Memory B cell (primary cell): ENCODE data around the gene NAA30.
A peak's percentile ranks its signal among the peaks of the same experiment; 100 is the strongest.
"Not testable (repeated sequence)": the region's sequence is repeated elsewhere in the genome, so short reads cannot be mapped to it uniquely, and the experiment has no call there.

ENCODE experiments used
- ATAC-seq: fragments of 150-1000 bp; cut with Tn5 transposase; 2 replicates; pipeline ENCODE4 v1.10.0; 2021; ENCODE audit warnings: low read depth, mild to moderate bottlenecking, moderate library complexity
- DNase-seq, 2 donors: peaks; one replicate each; pipeline ENCODE4 v3.0.0; 2022; ENCODE audit warnings: low spot score in 2 of 2
- H3K27ac Mint-ChIP-seq: one replicate; pipeline ENCODE4 v1.8.0; 2022; ENCODE audit warnings: mild to moderate bottlenecking, moderate library complexity, mixed read lengths
- H3K27me3 Mint-ChIP-seq: one replicate; pipeline ENCODE4 v1.8.0; 2022; ENCODE audit warnings: mixed read lengths
- H3K36me3 Mint-ChIP-seq: one replicate; pipeline ENCODE4 v1.8.0; 2022; ENCODE audit warnings: mild to moderate bottlenecking, mixed read lengths
- H3K4me1 Mint-ChIP-seq: one replicate; pipeline ENCODE4 v1.8.0; 2022; ENCODE audit warnings: mixed read lengths
- H3K4me3 Mint-ChIP-seq: one replicate; pipeline ENCODE4 v1.8.0; 2022; ENCODE audit warnings: mild to moderate bottlenecking, moderate library complexity, mixed read lengths
- H3K9me3 Mint-ChIP-seq: one replicate; pipeline ENCODE4 v1.8.0; 2022; ENCODE audit warnings: mixed read lengths

NAA30 gene

GRCh38 chr14:57390037-57390805 is at the start of gene NAA30:
Gene NAA30 (plus strand): TSS chr14:57390586. CDS start chr14:57390958, 372 bp downstream.
- H3K9me3 Mint-ChIP-seq = no peaks in the 10 kb centered on the region
- H3K4me3 Mint-ChIP-seq = peak within 1 kb of the TSS; percentile 92
- peak; percentile 88 for ATAC-seq
- DNase-seq = peak; percentile 88 to 93
- H3K4me1 Mint-ChIP-seq = peaks cover 21% of the 10 kb centered on the region
- H3K27me3 Mint-ChIP-seq = peaks cover 2% of the 10 kb centered on the region
- peak within 1 kb of the TSS; percentile 91 for H3K27ac Mint-ChIP-seq
- H3K36me3 Mint-ChIP-seq = no peaks in the 10 kb centered on the region

- peak overlapping the region; percentile 80 for H3K4me3 Mint-ChIP-seq
- ATAC-seq, H3K36me3 Mint-ChIP-seq, DNase-seq, H3K27me3 Mint-ChIP-seq, H3K9me3 Mint-ChIP-seq, H3K4me1 Mint-ChIP-seq: not testable (repeated sequence)
- H3K27ac Mint-ChIP-seq = peak overlapping the region; percentile 58
These were observed 46.7 kb upstream of the NAA30 start for GRCh38 chr14:57343545-57344297.

- Mint-ChIP-seq H3K36me3 (peaks cover 1% of the 10 kb centered on the region), H3K27me3 (peaks cover 3% of the 10 kb centered on the region), H3K4me3 (no peak overlapping the region), H3K27ac (no peak overlapping the region), H3K9me3 (peaks cover 1% of the 10 kb centered on the region), H3K4me1 (no peaks in the 10 kb centered on the region)
- no peak for ATAC-seq
- DNase-seq = no peak
These were observed 45.3 kb upstream of the NAA30 start for GRCh38 chr14:57345106-57345505.

GRCh38 chr14:57346741-57347140 is 43.6 kb upstream of the NAA30 start:
- H3K4me1 Mint-ChIP-seq = no peaks in the 10 kb centered on the region
- H3K27me3 Mint-ChIP-seq = peaks cover 3% of the 10 kb centered on the region
- DNase-seq (no peak), ATAC-seq (no peak)
- H3K27ac Mint-ChIP-seq = no peak overlapping the region
- H3K4me3 Mint-ChIP-seq = no peak overlapping the region
- H3K36me3 Mint-ChIP-seq = peaks cover 1% of the 10 kb centered on the region
- peaks cover 1% of the 10 kb centered on the region for H3K9me3 Mint-ChIP-seq

- Mint-ChIP-seq H3K36me3 (no peaks in the 10 kb centered on the region), H3K4me1 (peaks cover 3% of the 10 kb centered on the region), H3K27ac (no peak overlapping the region), H3K4me3 (no peak overlapping the region), H3K27me3 (peaks cover 6% of the 10 kb centered on the region), H3K9me3 (peaks cover 1% of the 10 kb centered on the region)
- DNase-seq (no peak), ATAC-seq (no peak)
These were observed 37.8 kb upstream of the NAA30 start for GRCh38 chr14:57352396-57353170.

- ATAC-seq (no peak), DNase-seq (no peak)
- no peak overlapping the region for H3K27ac Mint-ChIP-seq
- peaks cover 1% of the 10 kb centered on the region for H3K9me3 Mint-ChIP-seq
- peaks cover 3% of the 10 kb centered on the region for H3K4me1 Mint-ChIP-seq
- no peaks in the 10 kb centered on the region for H3K36me3 Mint-ChIP-seq
- peaks cover 7% of the 10 kb centered on the region for H3K27me3 Mint-ChIP-seq
- no peak overlapping the region for H3K4me3 Mint-ChIP-seq
These were observed 35.1 kb upstream of the NAA30 start for GRCh38 chr14:57355081-57355800.

GRCh38 chr14:57362361-57362760 is 28.0 kb upstream of the NAA30 start:
- no peak for DNase-seq
- peaks cover 10% of the 10 kb centered on the region for H3K27me3 Mint-ChIP-seq
- no peak for ATAC-seq
- no peaks in the 10 kb centered on the region for H3K9me3 Mint-ChIP-seq
- H3K4me1 Mint-ChIP-seq = peaks cover 2% of the 10 kb centered on the region
- no peak overlapping the region for H3K4me3 Mint-ChIP-seq
- no peak overlapping the region for H3K27ac Mint-ChIP-seq
- H3K36me3 Mint-ChIP-seq = no peaks in the 10 kb centered on the region

GRCh38 chr14:57364659-57365450 is 25.5 kb upstream of the NAA30 start:
- Mint-ChIP-seq H3K27me3 (peaks cover 10% of the 10 kb centered on the region), H3K27ac (no peak overlapping the region)

GRCh38 chr14:57370187-57370586 is 20.2 kb upstream of the NAA30 start:
- H3K4me1 Mint-ChIP-seq, H3K36me3 Mint-ChIP-seq, H3K9me3 Mint-ChIP-seq, H3K27me3 Mint-ChIP-seq, DNase-seq, ATAC-seq, H3K4me3 Mint-ChIP-seq, H3K27ac Mint-ChIP-seq: not testable (repeated sequence)

More at GRCh38 chr14:57364659-57365450, 25.5 kb upstream of the NAA30 start:
- DNase-seq = no peak
- H3K36me3 Mint-ChIP-seq = no peaks in the 10 kb centered on the region
- no peak for ATAC-seq
- H3K9me3 Mint-ChIP-seq = no peaks in the 10 kb centered on the region
- H3K4me1 Mint-ChIP-seq = no peaks in the 10 kb centered on the region
- H3K4me3 Mint-ChIP-seq = no peak overlapping the region

- ATAC-seq = no peak
- no peaks in the 10 kb centered on the region for H3K9me3 Mint-ChIP-seq
These were observed 19.4 kb upstream of the NAA30 start for GRCh38 chr14:57371013-57371412.

GRCh38 chr14:57375156-57375555 is 15.2 kb upstream of the NAA30 start:
- DNase-seq (no peak), ATAC-seq (no peak)
- Mint-ChIP-seq H3K36me3 (no peaks in the 10 kb centered on the region), H3K4me1 (no peaks in the 10 kb centered on the region), H3K27me3 (no peaks in the 10 kb centered on the region), H3K4me3 (no peak overlapping the region), H3K27ac (no peak overlapping the region), H3K9me3 (no peaks in the 10 kb centered on the region)

More at GRCh38 chr14:57371013-57371412, 19.4 kb upstream of the NAA30 start:
- no peak for DNase-seq
- Mint-ChIP-seq H3K4me3 (no peak overlapping the region), H3K27me3 (peaks cover 4% of the 10 kb centered on the region), H3K4me1 (no peaks in the 10 kb centered on the region), H3K36me3 (no peaks in the 10 kb centered on the region), H3K27ac (no peak overlapping the region)

GRCh38 chr14:57378661-57379060 is 11.7 kb upstream of the NAA30 start:
- no peak for ATAC-seq
- DNase-seq = no peak

GRCh38 chr14:57380935-57381334 is 9.5 kb upstream of the NAA30 start:
- H3K27ac Mint-ChIP-seq = no peak overlapping the region
- DNase-seq = no peak

More at GRCh38 chr14:57378661-57379060, 11.7 kb upstream of the NAA30 start:
- H3K36me3 Mint-ChIP-seq = no peaks in the 10 kb centered on the region
- H3K27ac Mint-ChIP-seq = no peak overlapping the region
- no peaks in the 10 kb centered on the region for H3K27me3 Mint-ChIP-seq
- H3K4me1 Mint-ChIP-seq = peaks cover 2% of the 10 kb centered on the region
- H3K9me3 Mint-ChIP-seq = peaks cover 1% of the 10 kb centered on the region
- no peak overlapping the region for H3K4me3 Mint-ChIP-seq

More at GRCh38 chr14:57380935-57381334, 9.5 kb upstream of the NAA30 start:
- H3K27me3 Mint-ChIP-seq = peaks cover 2% of the 10 kb centered on the region
- H3K4me3 Mint-ChIP-seq = no peak overlapping the region
- peaks cover 2% of the 10 kb centered on the region for H3K4me1 Mint-ChIP-seq
- H3K36me3 Mint-ChIP-seq = no peaks in the 10 kb centered on the region
- H3K9me3 Mint-ChIP-seq = peaks cover 1% of the 10 kb centered on the region
- ATAC-seq = no peak
